ENCODE data around the gene ARCN1. TPM values are rescaled to one million over a fixed set of nuclear protein-coding genes. Genes with fewer than 3 reads are reported as not detected.

Gene ARCN1
- total RNA-seq, 1 donor from 2014 or later = 162 TPM

- Mint-ChIP-seq H3K4me3 (peak overlapping the region; percentile 89), H3K27ac (no peak overlapping the region), H3K36me3 (ENCODE audit: low read depth) (peaks cover 6% of the 10 kb centered on the region), H3K27me3 (ENCODE audit: insufficient read depth) (no peaks in the 10 kb centered on the region), H3K9me3 (no peaks in the 10 kb centered on the region), H3K4me1 (ENCODE audit: low read depth) (peaks cover 21% of the 10 kb centered on the region)
- intact Hi-C loops (cut with micrococcal nuclease) = no loop called here
- no peak for DNase-seq (ENCODE audit: low spot score)
Measured at GRCh38 chr11:118532091-118532490, 40.1 kb upstream of the ARCN1 start.

- intact Hi-C loops (cut with micrococcal nuclease) = no loop called here
- Mint-ChIP-seq H3K27me3 (ENCODE audit: insufficient read depth) (no peaks in the 10 kb centered on the region), H3K9me3 (no peaks in the 10 kb centered on the region), H3K4me3 (no peak overlapping the region), H3K27ac (no peak overlapping the region), H3K4me1 (ENCODE audit: low read depth) (peaks cover 21% of the 10 kb centered on the region), H3K36me3 (ENCODE audit: low read depth) (peaks cover 6% of the 10 kb centered on the region)
- no peak for DNase-seq (ENCODE audit: low spot score)
Measured at GRCh38 chr11:118532852-118533768, 39.1 kb upstream of the ARCN1 start.

GRCh38 chr11:118533769-118534729, 38.2 kb upstream of the ARCN1 start:
- intact Hi-C loops (cut with micrococcal nuclease) = no loop called here
- H3K9me3 Mint-ChIP-seq = no peaks in the 10 kb centered on the region
- no peak for DNase-seq (ENCODE audit: low spot score)

GRCh38 chr11:118535261-118535660, 36.9 kb upstream of the ARCN1 start:
- DNase-seq (ENCODE audit: low spot score) = no peak
- H3K27ac Mint-ChIP-seq = no peak overlapping the region
- peaks cover 7% of the 10 kb centered on the region for H3K4me1 Mint-ChIP-seq (ENCODE audit: low read depth)
- intact Hi-C loops (cut with micrococcal nuclease) = no loop called here
- H3K9me3 Mint-ChIP-seq = no peaks in the 10 kb centered on the region
- H3K4me3 Mint-ChIP-seq = no peak overlapping the region
- H3K36me3 Mint-ChIP-seq (ENCODE audit: low read depth) = no peaks in the 10 kb centered on the region
- no peaks in the 10 kb centered on the region for H3K27me3 Mint-ChIP-seq (ENCODE audit: insufficient read depth)

More at GRCh38 chr11:118533769-118534729, 38.2 kb upstream of the ARCN1 start:
- Mint-ChIP-seq H3K4me3 (no peak overlapping the region), H3K27me3 (ENCODE audit: insufficient read depth) (no peaks in the 10 kb centered on the region), H3K4me1 (ENCODE audit: low read depth) (peaks cover 19% of the 10 kb centered on the region), H3K27ac (no peak overlapping the region), H3K36me3 (ENCODE audit: low read depth) (peaks cover 5% of the 10 kb centered on the region)

GRCh38 chr11:118536726-118537125, 35.5 kb upstream of the ARCN1 start:
- Mint-ChIP-seq H3K27me3 (ENCODE audit: insufficient read depth) (no peaks in the 10 kb centered on the region), H3K9me3 (no peaks in the 10 kb centered on the region), H3K27ac (no peak overlapping the region), H3K36me3 (ENCODE audit: low read depth) (peaks cover 6% of the 10 kb centered on the region), H3K4me3 (no peak overlapping the region), H3K4me1 (ENCODE audit: low read depth) (peaks cover under 1% of the 10 kb centered on the region)
- no peak for DNase-seq (ENCODE audit: low spot score)
- intact Hi-C loops (cut with micrococcal nuclease) = no loop called here

GRCh38 chr11:118537409-118537980, 34.7 kb upstream of the ARCN1 start:
- no peak for DNase-seq (ENCODE audit: low spot score)
- Mint-ChIP-seq H3K9me3 (no peaks in the 10 kb centered on the region), H3K4me1 (ENCODE audit: low read depth) (no peaks in the 10 kb centered on the region), H3K4me3 (no peak overlapping the region), H3K27me3 (ENCODE audit: insufficient read depth) (no peaks in the 10 kb centered on the region), H3K27ac (no peak overlapping the region), H3K36me3 (ENCODE audit: low read depth) (peaks cover 6% of the 10 kb centered on the region)
- intact Hi-C loops (cut with micrococcal nuclease) = no loop called here

GRCh38 chr11:118544010-118544646, 28.1 kb upstream of the ARCN1 start:
- intact Hi-C loops (cut with micrococcal nuclease) = no loop called here
- no peak overlapping the region for H3K4me3 Mint-ChIP-seq
- no peak for DNase-seq (ENCODE audit: low spot score)
- H3K27me3 Mint-ChIP-seq (ENCODE audit: insufficient read depth) = no peaks in the 10 kb centered on the region
- H3K36me3 Mint-ChIP-seq (ENCODE audit: low read depth) = peaks cover 10% of the 10 kb centered on the region
- no peaks in the 10 kb centered on the region for H3K9me3 Mint-ChIP-seq
- no peaks in the 10 kb centered on the region for H3K4me1 Mint-ChIP-seq (ENCODE audit: low read depth)
- no peak overlapping the region for H3K27ac Mint-ChIP-seq

GRCh38 chr11:118544647-118545010, 27.6 kb upstream of the ARCN1 start:
- Mint-ChIP-seq H3K4me1 (ENCODE audit: low read depth) (no peaks in the 10 kb centered on the region), H3K27me3 (ENCODE audit: insufficient read depth) (no peaks in the 10 kb centered on the region), H3K4me3 (no peak overlapping the region), H3K36me3 (ENCODE audit: low read depth) (peaks cover 10% of the 10 kb centered on the region), H3K27ac (no peak overlapping the region), H3K9me3 (no peaks in the 10 kb centered on the region)
- intact Hi-C loops (cut with micrococcal nuclease) = no loop called here
- no peak for DNase-seq (ENCODE audit: low spot score)

GRCh38 chr11:118545533-118545932, 26.7 kb upstream of the ARCN1 start:
- no peaks in the 10 kb centered on the region for H3K4me1 Mint-ChIP-seq (ENCODE audit: low read depth)
- no peaks in the 10 kb centered on the region for H3K9me3 Mint-ChIP-seq
- H3K27ac Mint-ChIP-seq = no peak overlapping the region
- H3K27me3 Mint-ChIP-seq (ENCODE audit: insufficient read depth) = no peaks in the 10 kb centered on the region
- no peak for DNase-seq (ENCODE audit: low spot score)
- peaks cover 10% of the 10 kb centered on the region for H3K36me3 Mint-ChIP-seq (ENCODE audit: low read depth)
- intact Hi-C loops (cut with micrococcal nuclease) = no loop called here
- H3K4me3 Mint-ChIP-seq = no peak overlapping the region

GRCh38 chr11:118547132-118547531, 25.1 kb upstream of the ARCN1 start:
- Mint-ChIP-seq H3K4me3 (no peak overlapping the region), H3K9me3 (no peaks in the 10 kb centered on the region), H3K27me3 (ENCODE audit: insufficient read depth) (no peaks in the 10 kb centered on the region), H3K27ac (no peak overlapping the region), H3K4me1 (ENCODE audit: low read depth) (no peaks in the 10 kb centered on the region), H3K36me3 (ENCODE audit: low read depth) (peaks cover 10% of the 10 kb centered on the region)
- intact Hi-C loops (cut with micrococcal nuclease) = no loop called here
- DNase-seq (ENCODE audit: low spot score) = no peak

- intact Hi-C loops (cut with micrococcal nuclease) = no loop called here
- peaks cover 11% of the 10 kb centered on the region for H3K36me3 Mint-ChIP-seq (ENCODE audit: low read depth)
Measured at GRCh38 chr11:118552341-118552740, 19.9 kb upstream of the ARCN1 start.

GRCh38 chr11:118560806-118561205, 11.4 kb upstream of the ARCN1 start:
- peaks cover 5% of the 10 kb centered on the region for H3K36me3 Mint-ChIP-seq (ENCODE audit: low read depth)
- no peak for DNase-seq (ENCODE audit: low spot score)
- H3K27ac Mint-ChIP-seq = no peak overlapping the region
- intact Hi-C loops (cut with micrococcal nuclease) = loop anchor here (10.0 kb wide), 1 partner anchor 46 kb away; no protein-coding TSS in a partner anchor
- H3K9me3 Mint-ChIP-seq = no peaks in the 10 kb centered on the region
- H3K4me1 Mint-ChIP-seq (ENCODE audit: low read depth) = peaks cover 7% of the 10 kb centered on the region
- no peaks in the 10 kb centered on the region for H3K27me3 Mint-ChIP-seq (ENCODE audit: insufficient read depth)
- H3K4me3 Mint-ChIP-seq = no peak overlapping the region

More at GRCh38 chr11:118552341-118552740, 19.9 kb upstream of the ARCN1 start:
- Mint-ChIP-seq H3K27ac (no peak overlapping the region), H3K4me1 (ENCODE audit: low read depth) (no peaks in the 10 kb centered on the region), H3K9me3 (no peaks in the 10 kb centered on the region), H3K4me3 (no peak overlapping the region), H3K27me3 (ENCODE audit: insufficient read depth) (no peaks in the 10 kb centered on the region)
- no peak for DNase-seq (ENCODE audit: low spot score)
